WERI-Rb-1 (cell line): ENCODE measurements around the gene CAMP.

Experiments used
- DNase-seq: peaks from one replicate; pipeline ENCODE4 v3.0.0-alpha.2; 2020
- H3K27ac ChIP-seq: fragments of 250-450 bp; sonication (Bioruptor Pico); 2 replicates; pipeline ENCODE4 v1.5.1; 2020; ENCODE audit warnings: mild to moderate bottlenecking, moderate library complexity
- H3K27me3 ChIP-seq: fragments of 250-450 bp; sonication (Bioruptor Pico); 2 replicates; pipeline ENCODE4 v1.5.1; 2021; ENCODE audit warnings: mild to moderate bottlenecking, low read depth, moderate library complexity; ENCODE audit not compliant: insufficient read depth, severe bottlenecking
- H3K36me3 ChIP-seq: fragments of 250-450 bp; sonication (Bioruptor Pico); 2 replicates; pipeline ENCODE4 v1.5.1; 2020; ENCODE audit warnings: mild to moderate bottlenecking, moderate library complexity
- H3K4me3 ChIP-seq: 2 replicates; pipeline ENCODE4 v1.5.1; 2011; ENCODE audit warnings: low read depth, mild to moderate bottlenecking, control low read depth, low read length
- H3K9me3 ChIP-seq: fragments of 250-450 bp; sonication (Bioruptor Pico); 2 replicates; pipeline ENCODE4 v1.5.1; 2021; ENCODE audit warnings: mild to moderate bottlenecking, moderate library complexity; ENCODE audit not compliant: severe bottlenecking
- TF ChIP-seq, protein P1 (sequence below): IDR thresholded peaks from 2 replicates; pipeline ENCODE4 v1.5.1; 2011; ENCODE audit warnings: low read depth, mild to moderate bottlenecking, control low read depth, inconsistent platforms, low read length

The CAMP gene

DNA sequence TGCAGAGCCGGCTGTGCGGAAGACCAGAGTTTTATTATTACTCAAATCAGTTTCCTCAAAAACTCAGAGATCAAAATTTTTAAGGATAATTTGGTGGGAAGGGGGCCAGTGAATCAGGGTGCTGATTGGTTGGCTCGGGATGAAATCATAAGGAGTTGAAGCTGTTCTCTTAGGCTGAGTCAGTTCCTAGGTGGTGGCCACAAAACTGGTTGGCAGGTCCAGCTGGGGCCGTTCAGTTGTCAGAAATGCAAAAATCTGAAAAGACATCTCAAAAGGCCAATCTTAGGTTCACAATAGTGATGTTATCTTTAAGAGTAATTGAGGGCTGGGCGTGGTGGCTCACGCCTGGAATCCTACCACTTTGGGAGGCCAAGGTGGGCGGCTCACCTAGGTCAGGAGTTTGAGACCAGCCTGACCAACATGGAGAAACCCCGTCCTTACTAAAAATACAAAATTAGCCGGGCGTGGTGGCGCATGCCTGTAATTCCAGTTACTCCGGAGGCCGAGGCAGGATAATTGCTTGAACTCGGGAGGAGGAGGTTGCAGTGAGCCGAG lies 15.3 kb downstream of the CAMP start:
- TF ChIP-seq, protein P1, sequence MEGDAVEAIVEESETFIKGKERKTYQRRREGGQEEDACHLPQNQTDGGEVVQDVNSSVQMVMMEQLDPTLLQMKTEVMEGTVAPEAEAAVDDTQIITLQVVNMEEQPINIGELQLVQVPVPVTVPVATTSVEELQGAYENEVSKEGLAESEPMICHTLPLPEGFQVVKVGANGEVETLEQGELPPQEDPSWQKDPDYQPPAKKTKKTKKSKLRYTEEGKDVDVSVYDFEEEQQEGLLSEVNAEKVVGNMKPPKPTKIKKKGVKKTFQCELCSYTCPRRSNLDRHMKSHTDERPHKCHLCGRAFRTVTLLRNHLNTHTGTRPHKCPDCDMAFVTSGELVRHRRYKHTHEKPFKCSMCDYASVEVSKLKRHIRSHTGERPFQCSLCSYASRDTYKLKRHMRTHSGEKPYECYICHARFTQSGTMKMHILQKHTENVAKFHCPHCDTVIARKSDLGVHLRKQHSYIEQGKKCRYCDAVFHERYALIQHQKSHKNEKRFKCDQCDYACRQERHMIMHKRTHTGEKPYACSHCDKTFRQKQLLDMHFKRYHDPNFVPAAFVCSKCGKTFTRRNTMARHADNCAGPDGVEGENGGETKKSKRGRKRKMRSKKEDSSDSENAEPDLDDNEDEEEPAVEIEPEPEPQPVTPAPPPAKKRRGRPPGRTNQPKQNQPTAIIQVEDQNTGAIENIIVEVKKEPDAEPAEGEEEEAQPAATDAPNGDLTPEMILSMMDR: no peak
- Histone ChIP-seq H3K4me3 (no peak overlapping the region), H3K27me3 (no peaks in the 10 kb centered on the region), H3K27ac (no peak overlapping the region), H3K9me3 (no peaks in the 10 kb centered on the region), H3K36me3 (no peaks in the 10 kb centered on the region)
- DNase-seq: no peak

DNA sequence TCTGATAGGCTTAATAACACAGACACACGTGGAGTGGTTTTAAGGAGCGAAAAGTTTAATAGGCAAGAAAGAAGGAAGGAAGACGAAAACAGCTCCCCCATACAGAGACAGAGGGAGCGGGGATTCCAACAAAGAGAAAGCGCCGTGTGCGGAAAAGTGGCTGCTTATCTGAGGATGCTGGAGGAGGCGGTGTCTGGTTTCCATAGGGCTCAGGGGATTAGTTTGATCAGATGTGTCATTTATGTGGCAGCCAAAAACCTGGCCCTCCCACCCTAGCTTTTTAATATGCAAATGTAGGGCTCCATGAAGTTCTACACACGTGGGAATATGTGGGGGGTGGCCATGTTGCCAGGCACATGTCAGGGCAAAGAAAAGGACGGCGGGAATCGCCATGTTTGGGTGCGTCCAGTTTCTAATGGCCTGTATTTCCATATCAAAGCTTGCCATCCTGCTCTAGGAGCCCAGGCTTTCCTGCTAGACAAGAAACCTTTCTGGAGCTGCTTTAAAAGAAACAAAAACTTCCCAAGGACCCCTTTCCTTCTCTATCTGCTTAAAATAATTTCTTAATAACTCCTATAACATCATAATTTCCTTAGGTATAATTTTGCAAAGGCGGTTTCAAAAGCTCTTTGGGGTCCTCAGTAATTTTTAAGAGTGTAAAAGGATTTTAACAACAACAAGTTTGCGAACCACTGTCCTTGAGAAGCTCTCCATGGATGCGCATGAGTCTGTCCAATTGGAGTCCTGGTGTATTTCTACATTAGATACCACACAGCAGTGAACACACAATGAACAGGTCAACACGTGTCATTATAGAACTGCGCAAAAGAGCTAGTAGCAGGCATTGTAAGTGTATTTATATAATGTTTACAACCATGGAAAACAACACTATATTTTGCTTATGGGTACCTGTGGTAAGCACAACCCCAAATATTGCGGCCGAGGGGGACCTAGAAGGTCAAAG lies 17.0 kb downstream of the CAMP start:
- Histone ChIP-seq H3K36me3 (no peaks in the 10 kb centered on the region), H3K27ac (0 out of 2 replicates have a peak overlapping the region, but pooled peaks have one; percentile 1), H3K9me3 (no peaks in the 10 kb centered on the region), H3K27me3 (no peaks in the 10 kb centered on the region), H3K4me3 (peak overlapping the region; percentile 92)
- no peak for DNase-seq
- TF ChIP-seq, protein P1: no peak

DNA sequence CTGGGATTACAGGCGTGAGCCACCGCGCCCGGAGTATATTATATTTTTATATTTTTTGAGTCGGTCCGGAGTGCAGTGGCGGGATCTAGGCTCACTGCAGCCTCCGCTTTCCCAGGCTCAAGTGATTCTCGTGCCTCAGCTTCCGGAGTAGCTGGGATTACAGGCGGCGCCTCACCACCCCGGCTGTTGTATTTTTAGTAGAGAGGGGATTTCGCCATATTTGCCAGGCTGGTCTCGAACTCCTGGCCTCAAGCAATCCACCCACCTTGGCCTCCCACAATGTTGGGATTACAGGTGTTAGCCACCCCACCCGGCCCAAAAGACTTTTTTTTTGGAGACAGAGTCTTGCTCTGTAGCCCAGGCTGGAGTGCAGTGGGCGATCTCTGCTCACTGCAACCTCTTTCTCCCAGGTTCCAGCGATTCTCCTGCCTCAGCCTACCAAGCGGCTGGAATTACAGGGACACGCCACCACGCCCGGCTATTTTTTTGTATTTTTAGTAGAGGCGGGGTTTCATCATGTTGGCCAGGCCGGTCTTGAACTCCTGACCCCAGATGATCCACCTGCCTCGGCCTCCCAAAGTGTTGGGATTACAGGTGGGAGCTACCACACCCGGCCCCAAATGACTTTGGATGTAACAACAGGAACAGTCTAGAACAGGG lies 18.6 kb downstream of the CAMP start:
- DNase-seq: no peak
- no peaks in the 10 kb centered on the region for H3K27me3 ChIP-seq
- TF ChIP-seq, protein P1: no peak
- H3K9me3 ChIP-seq: no peaks in the 10 kb centered on the region
- H3K27ac ChIP-seq: peak overlapping the region; percentile 70
- no peaks in the 10 kb centered on the region for H3K36me3 ChIP-seq
- H3K4me3 ChIP-seq: peak overlapping the region; percentile 92

DNA sequence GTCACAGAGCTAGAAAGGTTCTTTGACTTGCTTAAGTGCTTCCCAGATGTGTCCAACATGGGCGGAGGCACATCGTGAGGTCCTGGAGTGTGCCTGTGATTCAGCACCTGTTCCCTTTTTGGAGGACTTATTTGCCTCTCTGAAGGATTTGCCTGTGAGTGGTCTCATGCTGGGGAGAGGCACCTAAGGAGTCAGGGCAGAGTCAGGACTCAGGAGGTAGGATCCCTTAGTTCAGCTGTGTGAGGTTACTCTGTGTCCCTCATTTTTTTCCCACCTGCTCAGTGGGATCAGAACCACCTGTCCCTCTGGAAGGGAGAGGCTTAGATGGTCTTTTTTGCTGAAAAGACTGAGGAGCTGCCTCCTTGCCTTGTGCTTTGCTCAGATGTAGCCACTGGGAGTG lies 20.6 kb downstream of the CAMP start:
- H3K9me3 ChIP-seq: no peaks in the 10 kb centered on the region
- peaks cover 6% of the 10 kb centered on the region; the same call in 1 of the 2 replicates for H3K36me3 ChIP-seq
- no peak overlapping the region for H3K27ac ChIP-seq
- no peak overlapping the region for H3K4me3 ChIP-seq
- TF ChIP-seq, protein P1: no peak
- H3K27me3 ChIP-seq: no peaks in the 10 kb centered on the region
- DNase-seq: no peak

DNA sequence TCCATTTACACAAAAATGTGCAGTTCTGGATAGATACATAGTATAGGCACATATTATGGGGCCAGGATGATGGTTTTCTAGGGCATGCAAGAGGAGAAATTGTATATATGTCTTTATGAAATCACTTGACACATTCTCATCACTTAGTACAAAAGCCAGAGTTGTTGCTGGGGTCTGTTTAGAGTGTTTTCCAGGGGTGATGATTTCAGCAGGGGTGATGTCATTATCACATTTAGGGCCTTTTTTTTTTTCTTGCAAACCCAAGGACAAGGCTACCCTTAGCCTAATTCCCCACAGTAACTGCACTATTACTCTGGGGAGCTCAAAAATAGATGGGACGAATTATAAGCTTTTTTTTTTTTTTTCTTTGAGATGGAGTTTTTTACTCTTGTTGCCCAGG lies 21.2 kb downstream of the CAMP start:
- Histone ChIP-seq H3K4me3 (no peak overlapping the region), H3K9me3 (no peaks in the 10 kb centered on the region), H3K36me3 (peaks cover 10% of the 10 kb centered on the region), H3K27me3 (no peaks in the 10 kb centered on the region), H3K27ac (no peak overlapping the region)
- DNase-seq: no peak
- TF ChIP-seq, protein P1: no peak
